ENCODE results near the gene HLA-C.

Gene HLA-C

GRCh38 chr6:31272836-31273626 is 1.1 kb upstream of the HLA-C start:
- no peak for TF ChIP-seq CTCF (IDR thresholded peaks at IDR 0.05; ENCODE audit: insufficient read depth, low read length, missing control alignments)
- ChIA-PET CTCF (interaction anchor here (1.8 kb wide), 1 partner anchor 93 kb away, joined by 6 read pairs; no protein-coding TSS in a partner anchor), POLR2A (no interaction called here)
- H3K4me3 ChIP-seq (ENCODE audit: low read depth, low read length) = no peak overlapping the region
- no peak for DNase-seq (ENCODE audit: low read depth, low spot score)

- DNase-seq (ENCODE audit: low read depth, low spot score) = no peak
- peak overlapping the region; percentile 72 for H3K4me3 ChIP-seq (ENCODE audit: low read depth, low read length)
- no peak for TF ChIP-seq CTCF (IDR thresholded peaks at IDR 0.05; ENCODE audit: insufficient read depth, low read length, missing control alignments)
- ChIA-PET CTCF (interaction anchor here (1.8 kb wide), 1 partner anchor 94 kb away, joined by 6 read pairs; no protein-coding TSS in a partner anchor), POLR2A (no interaction called here)
Observed at GRCh38 chr6:31272436-31272835, 544 bp upstream of the HLA-C start.

GRCh38 chr6:31270788-31271640 is 878 bp downstream of the HLA-C start:
- CTCF ChIA-PET = no interaction called here
- TF ChIP-seq CTCF (IDR thresholded peaks at IDR 0.05; ENCODE audit: insufficient read depth, low read length, missing control alignments) = no peak
- peak overlapping the region; percentile 72 for H3K4me3 ChIP-seq (ENCODE audit: low read depth, low read length)
- no peak for DNase-seq (ENCODE audit: low read depth, low spot score)
- POLR2A ChIA-PET = no interaction called here

GRCh38 chr6:31268836-31269235 is 3.1 kb downstream of the HLA-C start:
- DNase-seq (ENCODE audit: low read depth, low spot score) = no peak
- no peak overlapping the region for H3K4me3 ChIP-seq (ENCODE audit: low read depth, low read length)
- no peak for TF ChIP-seq CTCF (IDR thresholded peaks at IDR 0.05; ENCODE audit: insufficient read depth, low read length, missing control alignments)
- CTCF ChIA-PET = no interaction called here
- POLR2A ChIA-PET = interaction anchor here (0.7 kb wide), 1 partner anchor 20 kb away, joined by 5 read pairs; no protein-coding TSS in a partner anchor

- no peak for TF ChIP-seq CTCF (IDR thresholded peaks at IDR 0.05; ENCODE audit: insufficient read depth, low read length, missing control alignments)
- ChIA-PET CTCF (no interaction called here), POLR2A (interaction anchor here (0.7 kb wide), 1 partner anchor 20 kb away, joined by 5 read pairs; no protein-coding TSS in a partner anchor)
- DNase-seq (ENCODE audit: low read depth, low spot score) = no peak
- H3K4me3 ChIP-seq (ENCODE audit: low read depth, low read length) = no peak overlapping the region
Observed at GRCh38 chr6:31268369-31268765, 3.5 kb downstream of the HLA-C start.
